T-cell (primary cell): ENCODE data around the gene ATP6V1B1. TPM values are rescaled to one million over a fixed set of nuclear protein-coding genes. Genes with fewer than 3 reads are reported as not detected.

ENCODE experiments used
- ATAC-seq, 4 experiments: fragments of 200-7000 bp in 3 of 4; fragments of 150-1000 bp in 1 of 4; cut with Tn5 transposase; replicated peaks in 1 of 4; 1 replicate in 3 of 4; 2 replicates in 1 of 4; pipeline ENCODE4 v1.10.0; 2021; ENCODE audit warnings: moderate library complexity in 3 of 4, mild to moderate bottlenecking in 2 of 4, moderate number of reproducible peaks in 1 of 4
- CTCF ChIA-PET, 2 donors: fragments of 300-600 bp; sonication (Branson Sonifier 250); formaldehyde crosslinking; loops; one replicate each; lab custom pipeline; 2022; ENCODE audit warnings: antibody characterized with exemption in 2 of 2; lab: Charles Lee
- POLR2A ChIA-PET, 2 donors: fragments of 300-600 bp; sonication (Branson Sonifier 250); formaldehyde crosslinking; loops; one replicate each; lab custom pipeline; 2022; ENCODE audit warnings: antibody characterized with exemption in 2 of 2; lab: Charles Lee
- DNase-seq, 35 experiments: peaks; one replicate each; pipeline versions ENCODE4 v3.0.0 to v3.0.0-alpha.2; 2013 to 2023
- H3K27ac ChIP-seq: one replicate; pipeline ENCODE4 v1.5.1; 2013; ENCODE audit warnings: low read length
- H3K27me3 ChIP-seq, 2 experiments: replicated peaks in 1 of 2; 1 replicate in 1 of 2; 2 replicates in 1 of 2; pipeline versions ENCODE4 v1.6.1 to v1.7.0; 2013; ENCODE audit warnings: low read length in 1 of 2, mixed read lengths in 1 of 2; ENCODE audit not compliant: control insufficient read depth in 2 of 2, insufficient read depth in 2 of 2; ENCODE audit errors: extremely low read depth in 1 of 2
- H3K36me3 ChIP-seq, 2 donors: 1 replicate in 1 of 2; 2 replicates in 1 of 2; pipeline versions ENCODE4 v1.6.1 to v1.7.0; 2013; ENCODE audit warnings: low read length in 1 of 2; ENCODE audit not compliant: control insufficient read depth in 2 of 2, insufficient read depth in 1 of 2; ENCODE audit errors: extremely low read depth in 1 of 2
- H3K4me1 ChIP-seq, 2 experiments: 1 replicate in 1 of 2; 2 replicates in 1 of 2; pipeline versions ENCODE4 v1.6.1 to v1.7.0; 2013; ENCODE audit warnings: low read length in 2 of 2, mixed read lengths in 1 of 2; ENCODE audit not compliant: insufficient read depth in 2 of 2, control insufficient read depth in 1 of 2; ENCODE audit errors: extremely low read depth in 1 of 2
- H3K4me3 ChIP-seq, 2 donors: 1 replicate in 1 of 2; 2 replicates in 1 of 2; pipeline versions ENCODE4 v1.5.1 to v1.7.0; 2013; ENCODE audit warnings: mild to moderate bottlenecking in 2 of 2, low read length in 1 of 2, moderate library complexity in 1 of 2; ENCODE audit not compliant: control insufficient read depth in 1 of 2; ENCODE audit errors: extremely low read depth in 1 of 2
- H3K9me3 ChIP-seq: 2 replicates; pipeline ENCODE4 v1.7.0; 2013
- H3K27ac Mint-ChIP-seq, 2 donors: one replicate each; pipeline ENCODE4 v1.8.0; 2020 to 2021; ENCODE audit warnings: mild to moderate bottlenecking in 2 of 2, mixed read lengths in 2 of 2
- H3K27me3 Mint-ChIP-seq, 2 donors: one replicate each; pipeline ENCODE4 v1.8.0; 2021 to 2022; ENCODE audit warnings: mixed read lengths in 2 of 2
- H3K36me3 Mint-ChIP-seq: one replicate; pipeline ENCODE4 v1.8.0; 2021; ENCODE audit warnings: mixed read lengths
- H3K4me1 Mint-ChIP-seq, 3 donors: one replicate each; pipeline ENCODE4 v1.8.0; 2020 to 2022; ENCODE audit warnings: mixed read lengths in 3 of 3, mild to moderate bottlenecking in 1 of 3
- H3K4me3 Mint-ChIP-seq, 3 donors: one replicate each; pipeline ENCODE4 v1.8.0; 2020 to 2022; ENCODE audit warnings: mild to moderate bottlenecking in 3 of 3, mixed read lengths in 3 of 3, moderate library complexity in 3 of 3
- H3K9me3 Mint-ChIP-seq, 3 donors: one replicate each; pipeline ENCODE4 v1.8.0; 2020 to 2022; ENCODE audit warnings: mixed read lengths in 3 of 3
- WGBS: methylation state at CpG from one replicate; pipeline ENCODE4 v1.1.5; 2013; ENCODE audit warnings: missing lambda C conversion rate; ENCODE audit not compliant: insufficient coverage; 5-methylcytosine and 5-hydroxymethylcytosine counted together
- total RNA-seq, 35 experiments: library from RNA in 6 of 35; stranded (reverse) in 6 of 35; fragments of 120-200 nt in 1 of 35; gene quantifications; one replicate each; pipeline versions ENCODE4 v1.2.1 to v1.2.4 and lab custom pipeline; 2013 to 2026

Gene ATP6V1B1
- total RNA-seq (not detected), total RNA-seq (lab: John Stamatoyannopoulos, UW) (0 reads per million in 29 experiments)
- total RNA-seq (2013): not detected

DNA sequence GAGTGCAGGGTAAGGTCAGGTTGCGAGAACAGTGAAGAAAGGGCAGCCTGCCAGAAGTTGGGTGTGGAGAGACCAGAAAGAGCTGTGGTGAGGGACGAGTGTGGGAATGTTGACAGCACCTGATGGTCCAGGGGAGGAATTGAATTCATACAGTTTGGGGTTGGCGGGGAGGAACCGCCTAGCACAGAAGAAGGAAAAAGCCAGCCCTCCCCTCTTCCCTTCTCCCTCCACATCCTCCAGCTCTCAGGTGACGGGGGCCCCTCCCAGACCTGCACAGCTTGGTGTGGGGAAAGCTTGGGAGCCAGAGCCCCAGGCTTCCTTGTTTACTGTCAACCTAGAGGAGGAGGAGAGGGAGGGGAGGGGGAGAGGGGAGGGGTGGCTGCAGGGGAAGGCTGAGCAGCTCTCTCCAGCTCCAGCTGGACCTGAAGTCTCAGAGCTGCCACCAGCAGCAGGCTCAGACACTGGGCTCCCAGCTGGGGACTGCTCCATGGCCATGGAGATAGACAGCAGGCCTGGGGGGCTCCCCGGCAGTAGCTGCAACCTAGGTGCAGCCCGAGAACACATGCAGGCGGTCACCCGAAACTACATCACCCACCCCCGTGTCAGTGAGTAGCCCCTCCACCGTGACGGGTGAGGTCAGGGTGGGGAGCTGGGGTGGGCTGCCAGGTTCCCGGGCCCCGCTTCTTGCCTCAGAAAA lies at the start of gene ATP6V1B1:
Gene ATP6V1B1, plus strand, starts transcription at position 433 of the 697 bp plus-strand sequence. Its CDS starts 55 bp downstream, at position 488.
- peaks cover 0 to 54% of the 10 kb centered on the region in 2 experiments for H3K27me3 ChIP-seq

GRCh38 chr2:70886541-70886987 lies 49.1 kb upstream of the ATP6V1B1 start:
- no peak for DNase-seq
- Histone ChIP-seq H3K4me3 (no peak overlapping the region), H3K9me3 (peaks cover 4% of the 10 kb centered on the region), H3K36me3 (no peaks in the 10 kb centered on the region), H3K4me1 (peaks cover 9 to 31% of the 10 kb centered on the region in 2 experiments), H3K27me3 (peaks cover 24 to 60% of the 10 kb centered on the region in 2 experiments), H3K27ac (no peak overlapping the region)
- peak overlapping the region in 1 of 3 donors; percentile 82 for H3K4me3 Mint-ChIP-seq
- H3K27me3 Mint-ChIP-seq: peaks cover 70 to 89% of the 10 kb centered on the region in 2 donors
- ATAC-seq: no peak
- WGBS: 13% methylated on average over 1 of the region's 10 CpGs
- ChIA-PET CTCF (no interaction called here), POLR2A (no interaction called here)
- peaks cover 26 to 31% (median 28%) of the 10 kb centered on the region in 3 donors for H3K4me1 Mint-ChIP-seq
- no peaks in the 10 kb centered on the region for H3K36me3 Mint-ChIP-seq
- H3K9me3 Mint-ChIP-seq: no peaks in the 10 kb centered on the region
- H3K27ac Mint-ChIP-seq: no peak overlapping the region

More for the DNA sequence above, at the start of gene ATP6V1B1:
- no peak within 1 kb of the TSS for H3K4me3 Mint-ChIP-seq
- Histone ChIP-seq H3K4me1 (no peaks in the 10 kb centered on the region), H3K27ac (no peak within 1 kb of the TSS), H3K9me3 (no peaks in the 10 kb centered on the region), H3K4me3 (no peak within 1 kb of the TSS), H3K36me3 (no peaks in the 10 kb centered on the region)
- peaks cover 9 to 26% of the 10 kb centered on the region in 2 donors for H3K27me3 Mint-ChIP-seq
- no peaks in the 10 kb centered on the region for H3K36me3 Mint-ChIP-seq
- DNase-seq: no peak
- H3K9me3 Mint-ChIP-seq: no peaks in the 10 kb centered on the region
- 79% methylated on average over 8 of the region's 14 CpGs for WGBS
- no peak within 1 kb of the TSS for H3K27ac Mint-ChIP-seq
- no peak for ATAC-seq
- no peaks in the 10 kb centered on the region for H3K4me1 Mint-ChIP-seq
- CTCF ChIA-PET: no interaction called here
- POLR2A ChIA-PET: no interaction called here

DNA sequence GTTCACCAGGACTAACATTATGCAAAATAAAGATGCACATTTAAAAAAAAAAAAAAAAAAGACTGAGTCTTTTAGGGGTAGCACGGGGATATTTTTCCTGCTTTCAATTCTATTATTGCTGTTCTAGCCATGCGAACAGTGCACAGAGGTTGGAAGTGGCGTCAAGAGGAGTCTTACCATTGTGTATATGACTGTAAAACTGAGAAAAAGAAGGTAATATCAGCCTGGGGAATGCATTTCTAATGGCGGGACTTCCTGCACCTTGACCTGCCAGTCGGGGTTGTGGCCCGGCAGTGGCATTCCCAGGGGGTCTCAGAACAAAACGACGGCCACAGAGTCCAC lies 48.5 kb upstream of the ATP6V1B1 start:
- ATAC-seq: no peak
- 13% methylated on average over 7 of the region's 8 CpGs for whole genome bisulfite sequencing
- Mint-ChIP-seq H3K4me1 (peaks cover 26 to 31% (median 28%) of the 10 kb centered on the region in 3 donors), H3K27ac (no peak overlapping the region), H3K36me3 (no peaks in the 10 kb centered on the region), H3K4me3 (peak overlapping the region; percentile 45 to 82 (median 56)), H3K27me3 (peaks cover 71 to 90% of the 10 kb centered on the region in 2 donors), H3K9me3 (no peaks in the 10 kb centered on the region)
- DNase-seq: no peak
- peaks cover 9 to 31% of the 10 kb centered on the region in 2 experiments for H3K4me1 ChIP-seq
- peak overlapping the region; percentile 43 to 74 for H3K4me3 ChIP-seq
- no peak overlapping the region for H3K27ac ChIP-seq
- ChIA-PET POLR2A (no interaction called here), CTCF (no interaction called here)
- no peaks in the 10 kb centered on the region for H3K36me3 ChIP-seq
- peaks cover 28 to 65% of the 10 kb centered on the region in 2 experiments for H3K27me3 ChIP-seq
- peaks cover 4% of the 10 kb centered on the region for H3K9me3 ChIP-seq

- H3K4me1 ChIP-seq: peaks cover 9 to 31% of the 10 kb centered on the region in 2 experiments
- under 1% methylated on average over 48 of the region's 58 CpGs for WGBS
- H3K27ac ChIP-seq: no peak overlapping the region
- Mint-ChIP-seq H3K4me1 (peaks cover 26 to 31% (median 28%) of the 10 kb centered on the region in 3 donors), H3K4me3 (peak overlapping the region; percentile 57 to 82 (median 67)), H3K36me3 (no peaks in the 10 kb centered on the region), H3K27me3 (peaks cover 70 to 90% of the 10 kb centered on the region in 2 donors), H3K9me3 (no peaks in the 10 kb centered on the region), H3K27ac (no peak overlapping the region)
- H3K9me3 ChIP-seq: peaks cover 4% of the 10 kb centered on the region
- peak overlapping the region; percentile 43 to 74 for H3K4me3 ChIP-seq
- no peaks in the 10 kb centered on the region for H3K36me3 ChIP-seq
- POLR2A ChIA-PET: no interaction called here
- CTCF ChIA-PET: no interaction called here
- peak in 2 of 35 experiments; percentile 14 to 60 for DNase-seq
- H3K27me3 ChIP-seq: peaks cover 26 to 63% of the 10 kb centered on the region in 2 experiments
- ATAC-seq: peak in 2 of 4 experiments; percentile 35 to 65
These were observed 48.0 kb upstream of the ATP6V1B1 start for GRCh38 chr2:70887550-70888246.

- H3K4me1 ChIP-seq: peaks cover 9 to 31% of the 10 kb centered on the region in 2 experiments
- peak overlapping the region; percentile 17 to 82 (median 67) for H3K4me3 Mint-ChIP-seq
- no peaks in the 10 kb centered on the region for H3K36me3 Mint-ChIP-seq
- CTCF ChIA-PET: no interaction called here
- H3K9me3 ChIP-seq: no peaks in the 10 kb centered on the region
- H3K4me3 ChIP-seq: peak overlapping the region in 1 of 2 donors; percentile 74
- ATAC-seq: no peak
- peaks cover 22 to 64% of the 10 kb centered on the region in 2 experiments for H3K27me3 ChIP-seq
- WGBS: 12% methylated on average over 21 of the region's 27 CpGs
- no peak overlapping the region for H3K27ac ChIP-seq
- peaks cover 26 to 31% (median 28%) of the 10 kb centered on the region in 3 donors for H3K4me1 Mint-ChIP-seq
- H3K27ac Mint-ChIP-seq: no peak overlapping the region
- POLR2A ChIA-PET: no interaction called here
- no peaks in the 10 kb centered on the region for H3K9me3 Mint-ChIP-seq
- DNase-seq: no peak
- peaks cover 68 to 88% of the 10 kb centered on the region in 2 donors for H3K27me3 Mint-ChIP-seq
- no peaks in the 10 kb centered on the region for H3K36me3 ChIP-seq
These were observed 47.3 kb upstream of the ATP6V1B1 start for GRCh38 chr2:70888366-70888922.
